ENCODE data around the gene ARMC10. TPM values are rescaled to one million over a fixed set of nuclear protein-coding genes. Genes with fewer than 3 reads are reported as not detected.

ARMC10 gene
- total RNA-seq, 6 experiments from 2014 or later: 18.4 to 33.4 (median 22.8) TPM

- no peaks in the 10 kb centered on the region for H3K9me3 ChIP-seq
- H3K4me1 ChIP-seq: no peaks in the 10 kb centered on the region
- H3K36me3 ChIP-seq: peaks cover 0 to 21% (median 6%) of the 10 kb centered on the region in 4 donors
- WGBS (ENCODE audit: insufficient coverage, low coverage, low lambda C conversion rate, missing lambda C conversion rate): 100% methylated on average over 1 of the region's 1 CpG
- H3K27ac ChIP-seq: no peak overlapping the region
- DNase-seq: no peak
- no peak for TF ChIP-seq CTCF (IDR thresholded peaks at IDR 0.05)
- TF ChIP-seq POLR2A (IDR thresholded peaks at IDR 0.05): no peak
- no peaks in the 10 kb centered on the region for H3K27me3 ChIP-seq
- H3K4me3 ChIP-seq: no peak overlapping the region
- no peak for ATAC-seq
- intact Hi-C loops (cut with DNase I): no loop called here
Observed at GRCh38 chr7:103116511-103116910, 41.6 kb downstream of the ARMC10 start.

GRCh38 chr7:103116991-103117390 lies 42.1 kb downstream of the ARMC10 start:
- Histone ChIP-seq H3K4me3 (no peak overlapping the region), H3K27me3 (no peaks in the 10 kb centered on the region), H3K4me1 (no peaks in the 10 kb centered on the region), H3K36me3 (peaks cover 0 to 24% (median 6%) of the 10 kb centered on the region in 4 donors), H3K9me3 (no peaks in the 10 kb centered on the region), H3K27ac (no peak overlapping the region)
- ATAC-seq (no peak), DNase-seq (no peak)
- no peak for TF ChIP-seq POLR2A (IDR thresholded peaks at IDR 0.05)
- TF ChIP-seq CTCF (IDR thresholded peaks at IDR 0.05): no peak
- intact Hi-C loops (cut with DNase I): no loop called here

- DNase-seq (no peak), ATAC-seq (no peak)
- TF ChIP-seq POLR2A (IDR thresholded peaks at IDR 0.05): no peak
- no peaks in the 10 kb centered on the region for H3K4me1 ChIP-seq
- H3K4me3 ChIP-seq: no peak overlapping the region
- no peak overlapping the region for H3K27ac ChIP-seq
- 96% methylated on average over 2 of the region's 2 CpGs for WGBS (ENCODE audit: insufficient coverage, low coverage, low lambda C conversion rate, missing lambda C conversion rate)
- H3K36me3 ChIP-seq: peaks cover 0 to 24% (median 6%) of the 10 kb centered on the region in 4 donors
- no peaks in the 10 kb centered on the region for H3K27me3 ChIP-seq
- intact Hi-C loops (cut with DNase I): no loop called here
- H3K9me3 ChIP-seq: no peaks in the 10 kb centered on the region
Observed at GRCh38 chr7:103117465-103117864, 42.5 kb downstream of the ARMC10 start.

- no peak for TF ChIP-seq POLR2A (IDR thresholded peaks at IDR 0.05)
- no peak for TF ChIP-seq CTCF (IDR thresholded peaks at IDR 0.05)
- WGBS (ENCODE audit: insufficient coverage, low coverage, low lambda C conversion rate, missing lambda C conversion rate): 98% methylated on average over 9 of the region's 11 CpGs
- Histone ChIP-seq H3K27me3 (no peaks in the 10 kb centered on the region), H3K36me3 (peaks cover 0 to 19% (median 6%) of the 10 kb centered on the region in 4 donors), H3K27ac (no peak overlapping the region), H3K4me3 (no peak overlapping the region), H3K4me1 (peaks cover 0 to 7% (median 0%) of the 10 kb centered on the region in 4 donors), H3K9me3 (no peaks in the 10 kb centered on the region)
- ATAC-seq (no peak), DNase-seq (no peak)
- intact Hi-C loops (cut with DNase I): no loop called here
Observed at GRCh38 chr7:103119791-103120291, 44.9 kb downstream of the ARMC10 start.

- WGBS (ENCODE audit: insufficient coverage, low coverage, low lambda C conversion rate, missing lambda C conversion rate): no CpG with 5 or more reads among the region's 1 CpG
- Histone ChIP-seq H3K27ac (no peak overlapping the region), H3K4me1 (peaks cover 0 to 12% (median 0%) of the 10 kb centered on the region in 4 donors), H3K4me3 (no peak overlapping the region), H3K36me3 (peaks cover 0 to 22% (median 6%) of the 10 kb centered on the region in 4 donors), H3K27me3 (no peaks in the 10 kb centered on the region), H3K9me3 (no peaks in the 10 kb centered on the region)
- ATAC-seq (no peak), DNase-seq (no peak)
- TF ChIP-seq POLR2A (IDR thresholded peaks at IDR 0.05): no peak
- TF ChIP-seq CTCF (IDR thresholded peaks at IDR 0.05): no peak
- intact Hi-C loops (cut with DNase I): no loop called here
Observed at GRCh38 chr7:103120362-103120761, 45.4 kb downstream of the ARMC10 start.

All from right lobe of liver (tissue), 6 donors.